K562 (cell line): ENCODE results near the gene NMT2. TPM values are rescaled to one million over a fixed set of nuclear protein-coding genes. Genes with fewer than 3 reads are reported as not detected.

Experiments used
- CBFA2T2 ChIP-seq: fragments of 450-650 bp; conservative IDR thresholded peaks from 2 replicates; pipeline ENCODE4 v1.6.1; 2017; ENCODE audit warnings: mild to moderate bottlenecking
- CSDE1 ChIP-seq, 2 experiments: fragments of 450-650 bp; IDR thresholded peaks; 2 replicates each; pipeline ENCODE4 v1.6.1; 2016; ENCODE audit warnings: mild to moderate bottlenecking in 1 of 2
- DPF2 ChIP-seq: fragments of 450-650 bp; IDR thresholded peaks from 2 replicates; pipeline ENCODE4 v1.6.1; 2016
- HDAC3 ChIP-seq: fragments of 450-650 bp; IDR thresholded peaks from 2 replicates; pipeline ENCODE4 v1.6.1; 2018; ENCODE audit warnings: borderline replicate concordance, mild to moderate bottlenecking, moderate library complexity; ENCODE audit not compliant: partially characterized antibody
- HDGF ChIP-seq: fragments of 450-650 bp; IDR thresholded peaks from 2 replicates; pipeline ENCODE4 v1.6.1; 2016
- MGA ChIP-seq: fragments of 450-650 bp; IDR thresholded peaks from 2 replicates; pipeline ENCODE4 v1.6.1; 2016; ENCODE audit warnings: mild to moderate bottlenecking, moderate library complexity
- PCBP2 ChIP-seq: fragments of 200-400 bp; formaldehyde crosslinking; IDR thresholded peaks from 2 replicates; pipeline ENCODE4 v1.6.1; 2018; ENCODE audit warnings: low read length, low read depth, mild to moderate bottlenecking, moderate library complexity; ENCODE audit not compliant: poor library complexity, severe bottlenecking
- POLR2G ChIP-seq: fragments of 200-400 bp; formaldehyde crosslinking; IDR thresholded peaks from 2 replicates; pipeline ENCODE4 v1.6.1; 2017; ENCODE audit warnings: low read depth, mild to moderate bottlenecking, antibody characterized with exemption, low read length, moderate library complexity
- SPI1 ChIP-seq: IDR thresholded peaks from 2 replicates; pipeline ENCODE4 v1.6.1; 2011; ENCODE audit warnings: low read depth, low read length, control low read depth, borderline replicate concordance
- TAF7 ChIP-seq: fragments of 450-650 bp; IDR thresholded peaks from 2 replicates; pipeline ENCODE4 v1.6.1; 2016; ENCODE audit warnings: missing genetic modification characterization, missing compliant biosample characterization
- ZKSCAN3 ChIP-seq: fragments of 250-450 bp; sonication (Bioruptor Pico); IDR thresholded peaks from 2 replicates; pipeline ENCODE4 v1.4.0; 2020
- ZNF143 ChIP-seq: sonication (generic); formaldehyde crosslinking; IDR thresholded peaks from 2 replicates; pipeline ENCODE4 v1.9.0; 2022; ENCODE audit warnings: mild to moderate bottlenecking, missing genetic modification reagents
- polyA plus RNA-seq, 8 experiments: library from polyadenylated mRNA; depleted of rRNA in 4 of 8; stranded (reverse) in 5 of 8; unstranded in 3 of 8; fragments of >200 nt; fragmentation: Nextera tagmentation in 2 of 8; fragmentation: Illumina TruSeq in 1 of 8; extraction: Ambion mirVana in 2 of 8; extraction: Trizol in 1 of 8; gene quantifications; 2 replicates each; pipeline versions ENCODE4 v1.2.1 to v1.2.3, GENCODE V29; 2011 to 2014; ENCODE audit warnings: inconsistent platforms in 1 of 8, missing spikeins in 1 of 8
- total RNA-seq, 7 experiments: library from RNA; depleted of rRNA in 6 of 7; stranded (reverse); fragments of >200 nt in 6 of 7; fragmentation: Illumina TruSeq in 2 of 7; extraction: Trizol in 2 of 7; gene quantifications; 2 replicates each; pipeline versions ENCODE4 v1.2.1 to v1.2.3, GENCODE V29; 2011 to 2021; ENCODE audit warnings: low replicate concordance in 1 of 7
- TF ChIP-seq, protein P1 (sequence below): sonication (generic); formaldehyde crosslinking; IDR thresholded peaks from 2 replicates; pipeline ENCODE4 v1.8.0; 2023; ENCODE audit warnings: mild to moderate bottlenecking, missing genetic modification reagents

NMT2 gene
- total and polyA plus RNA-seq, 9 of the 15 experiments (the other 6 are each of a cell fraction or from before 2014, with no cell fraction given): 5.2 to 15.9 (median 10.8) TPM

DNA sequence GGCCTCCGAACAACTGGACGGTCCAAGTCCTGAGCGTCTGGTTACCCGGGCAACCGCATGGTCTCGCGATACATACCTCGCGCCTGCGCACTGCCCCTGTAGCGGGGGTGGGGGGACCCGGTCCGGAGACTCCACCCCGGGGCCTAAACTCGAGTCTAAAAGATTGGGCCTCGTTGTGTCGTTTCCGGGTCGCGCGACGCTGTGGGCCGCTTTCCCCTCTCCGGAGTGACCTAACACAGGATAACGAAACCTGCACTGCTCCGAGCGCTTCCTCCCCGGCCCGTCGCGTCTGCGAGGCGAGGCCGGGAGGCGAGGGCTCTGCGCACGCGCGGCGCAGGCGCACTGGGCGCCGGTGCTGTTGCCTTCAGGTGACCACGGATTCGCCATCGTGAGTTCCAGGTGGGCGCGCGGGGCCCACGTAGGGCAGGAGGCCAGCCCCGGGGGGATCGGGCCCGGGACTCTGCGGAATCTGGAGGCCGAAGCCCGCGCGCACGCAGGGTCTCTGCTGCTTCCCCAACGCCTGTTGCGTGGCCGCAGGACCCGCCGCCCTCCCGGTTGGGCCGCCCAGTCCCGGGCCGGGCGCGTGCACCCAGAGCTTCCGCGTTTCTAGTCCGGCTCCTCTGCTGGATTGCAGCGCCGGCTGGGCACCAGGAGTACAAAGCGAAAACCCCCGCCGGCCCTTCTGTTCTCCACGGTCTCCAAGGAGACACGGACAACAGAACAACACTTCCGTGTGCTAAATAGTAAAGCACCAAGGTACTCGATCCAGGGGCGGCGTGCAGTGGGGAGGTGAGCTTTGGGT, 71.3 kb downstream of the NMT2 start, which contains the start of gene RPP38 (continued):
- peak; percentile 90 for TF ChIP-seq MGA
- TF ChIP-seq SPI1: peak; percentile 61
- TF ChIP-seq HDAC3: no peak
- no peak for TF ChIP-seq ZNF143 (CRISPR knock-in tag)
- TF ChIP-seq ZKSCAN3 (CRISPR knock-in tag): no peak
- TF ChIP-seq PCBP2: no peak
- no peak for TF ChIP-seq HDGF
- no peak for TF ChIP-seq CBFA2T2
- TF ChIP-seq TAF7 (tag): 0 out of 2 replicates have a peak, but pooled peaks have one; percentile 38
- TF ChIP-seq CSDE1 (IDR thresholded peaks at IDR 0.05): peak in 1 of 2 experiments; percentile 63; a peak in 2 of 4 replicates
- TF ChIP-seq POLR2G: peak; percentile 96
- TF ChIP-seq, protein P1, sequence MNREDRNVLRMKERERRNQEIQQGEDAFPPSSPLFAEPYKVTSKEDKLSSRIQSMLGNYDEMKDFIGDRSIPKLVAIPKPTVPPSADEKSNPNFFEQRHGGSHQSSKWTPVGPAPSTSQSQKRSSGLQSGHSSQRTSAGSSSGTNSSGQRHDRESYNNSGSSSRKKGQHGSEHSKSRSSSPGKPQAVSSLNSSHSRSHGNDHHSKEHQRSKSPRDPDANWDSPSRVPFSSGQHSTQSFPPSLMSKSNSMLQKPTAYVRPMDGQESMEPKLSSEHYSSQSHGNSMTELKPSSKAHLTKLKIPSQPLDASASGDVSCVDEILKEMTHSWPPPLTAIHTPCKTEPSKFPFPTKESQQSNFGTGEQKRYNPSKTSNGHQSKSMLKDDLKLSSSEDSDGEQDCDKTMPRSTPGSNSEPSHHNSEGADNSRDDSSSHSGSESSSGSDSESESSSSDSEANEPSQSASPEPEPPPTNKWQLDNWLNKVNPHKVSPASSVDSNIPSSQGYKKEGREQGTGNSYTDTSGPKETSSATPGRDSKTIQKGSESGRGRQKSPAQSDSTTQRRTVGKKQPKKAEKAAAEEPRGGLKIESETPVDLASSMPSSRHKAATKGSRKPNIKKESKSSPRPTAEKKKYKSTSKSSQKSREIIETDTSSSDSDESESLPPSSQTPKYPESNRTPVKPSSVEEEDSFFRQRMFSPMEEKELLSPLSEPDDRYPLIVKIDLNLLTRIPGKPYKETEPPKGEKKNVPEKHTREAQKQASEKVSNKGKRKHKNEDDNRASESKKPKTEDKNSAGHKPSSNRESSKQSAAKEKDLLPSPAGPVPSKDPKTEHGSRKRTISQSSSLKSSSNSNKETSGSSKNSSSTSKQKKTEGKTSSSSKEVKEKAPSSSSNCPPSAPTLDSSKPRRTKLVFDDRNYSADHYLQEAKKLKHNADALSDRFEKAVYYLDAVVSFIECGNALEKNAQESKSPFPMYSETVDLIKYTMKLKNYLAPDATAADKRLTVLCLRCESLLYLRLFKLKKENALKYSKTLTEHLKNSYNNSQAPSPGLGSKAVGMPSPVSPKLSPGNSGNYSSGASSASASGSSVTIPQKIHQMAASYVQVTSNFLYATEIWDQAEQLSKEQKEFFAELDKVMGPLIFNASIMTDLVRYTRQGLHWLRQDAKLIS (CRISPR knock-in tag): peak; percentile 27; the same call in 1 of the 2 replicates
- TF ChIP-seq DPF2: no peak
